GM12892 (cell line): ENCODE measurements around the gene LENEP.

Experiments
- POLR2A ChIP-seq: IDR thresholded peaks from 2 replicates; pipeline ENCODE4 v1.6.1; 2011; ENCODE audit warnings: low read depth, low read length, control low read depth
- POLR2AphosphoS5 ChIP-seq: IDR thresholded peaks from 2 replicates; pipeline ENCODE4 v1.6.1; 2011; ENCODE audit warnings: low read depth, low read length, control low read depth
- TAF1 ChIP-seq: IDR thresholded peaks from 2 replicates; pipeline ENCODE4 v1.6.1; 2011; ENCODE audit warnings: low read depth, mild to moderate bottlenecking, control low read depth, low read length, borderline replicate concordance

DNA sequence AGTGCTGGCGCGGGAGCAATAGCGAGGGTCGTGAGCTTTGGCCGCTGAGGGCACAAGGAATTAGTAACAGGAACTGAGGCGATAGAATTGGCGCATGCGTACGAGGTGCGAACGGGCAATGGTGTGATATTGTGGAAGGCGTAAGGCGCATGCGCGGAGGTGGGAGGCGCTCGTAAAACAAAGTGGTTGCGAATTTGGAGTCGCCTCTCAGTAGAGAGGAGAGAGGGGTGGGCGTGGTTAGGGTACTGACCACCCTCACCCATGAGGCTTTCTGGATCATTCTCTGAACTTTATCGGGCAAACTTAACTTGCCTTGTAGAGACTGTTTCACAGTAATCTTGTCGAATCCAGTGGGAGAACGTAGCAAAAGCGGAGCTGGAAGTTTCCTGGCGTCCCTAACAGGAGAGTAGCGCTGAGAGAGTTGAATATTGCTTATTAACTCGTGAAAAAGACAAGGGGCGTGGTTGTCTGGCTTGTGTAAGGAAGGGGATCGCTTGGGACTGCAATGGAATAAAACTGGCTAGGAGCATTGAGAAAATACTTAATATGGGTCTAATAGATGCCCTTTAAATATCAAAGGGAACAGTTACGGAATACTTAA, 18.5 kb upstream of the LENEP start:
- TF ChIP-seq TAF1: no peak
- peak; percentile 41; the same call in 1 of the 2 replicates for TF ChIP-seq POLR2A
- peak; percentile 61; the same call in 1 of the 2 replicates for TF ChIP-seq POLR2AphosphoS5
